Lower lobe of right lung (tissue), 2 donors: Measurements from ENCODE around the gene TRAK1. TPM values are rescaled to one million over a fixed set of nuclear protein-coding genes. Genes with fewer than 3 reads are reported as not detected.

Experiments used
- ATAC-seq, 2 donors: fragments of 200-7000 bp; cut with Tn5 transposase; one replicate each; pipeline ENCODE4 v1.9.1; 2020 to 2022; ENCODE audit warnings: mild to moderate bottlenecking in 2 of 2, moderate library complexity in 2 of 2
- DNase-seq: peaks from one replicate; pipeline ENCODE4 v3.0.0-alpha.2; 2020
- H3K27ac ChIP-seq: fragments of 200-600 bp; one replicate; pipeline ENCODE4 v1.8.0; 2022
- H3K27me3 ChIP-seq: fragments of 200-600 bp; one replicate; pipeline ENCODE4 v1.8.0; 2022; ENCODE audit warnings: low read depth
- H3K36me3 ChIP-seq: fragments of 200-600 bp; one replicate; pipeline ENCODE4 v1.8.0; 2022; ENCODE audit warnings: mild to moderate bottlenecking
- H3K4me1 ChIP-seq: fragments of 200-600 bp; one replicate; pipeline ENCODE4 v1.8.0; 2022
- H3K4me3 ChIP-seq: fragments of 200-600 bp; one replicate; pipeline ENCODE4 v1.8.0; 2022; ENCODE audit warnings: mild to moderate bottlenecking
- H3K9me3 ChIP-seq: fragments of 200-600 bp; one replicate; pipeline ENCODE4 v1.8.0; 2022
- CTCF ChIP-seq: fragments of 200-600 bp; IDR thresholded peaks from one replicate; pipeline ENCODE4 v1.8.0; 2022; ENCODE audit warnings: antibody characterized with exemption, mild to moderate bottlenecking
- intact Hi-C: fragments of 100-400 bp; cut with DNase I; formaldehyde crosslinking; loops from one replicate; pipeline ENCODE4 v1.11.0; 2022
- total RNA-seq: library from RNA; stranded (reverse); fragmentation: NEBNext Ultra II Directional; extraction: Animal tissue kit (Norgen Biotek cat#: 25700); gene quantifications from one replicate; pipeline ENCODE4 v1.2.1, GENCODE V29; 2021
- donor health status: DM: no; HTN: yes; CAD: no; lungs with severe emphysema.

The TRAK1 gene
- total RNA-seq, 1 donor from 2014 or later, result 50.6 TPM

DNA sequence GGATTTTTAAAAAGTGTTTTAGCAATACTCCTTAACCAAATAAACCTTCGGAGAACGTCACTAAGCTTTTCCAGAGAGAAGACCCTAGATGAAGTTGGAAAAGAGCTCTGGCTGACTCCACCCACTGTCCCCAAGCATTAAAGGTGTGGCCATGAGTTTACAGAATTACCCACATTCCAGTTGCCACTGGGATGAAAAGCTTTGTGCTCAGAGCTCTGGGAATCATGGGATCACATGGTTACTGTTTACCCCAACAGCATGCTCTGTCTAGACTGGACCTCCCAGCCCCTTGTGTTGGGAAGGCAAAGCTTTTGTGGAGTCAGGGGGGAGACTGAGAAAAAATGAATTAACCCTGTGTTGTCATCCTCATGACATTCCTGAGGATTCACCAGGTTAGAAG lies 119.6 kb downstream of the TRAK1 start:
- H3K36me3 ChIP-seq, result peaks cover 78% of the 10 kb centered on the region
- intact Hi-C loops, result no loop called here
- DNase-seq, result no peak

GRCh38 chr3:42213417-42213816 lies 122.3 kb downstream of the TRAK1 start:
- Histone ChIP-seq H3K9me3 (no peaks in the 10 kb centered on the region), H3K27ac (no peak overlapping the region), H3K4me1 (peaks cover 17% of the 10 kb centered on the region), H3K27me3 (no peaks in the 10 kb centered on the region), H3K36me3 (peaks cover 73% of the 10 kb centered on the region), H3K4me3 (no peak overlapping the region)
- ATAC-seq, result peak; percentile 32 to 42
- DNase-seq, result no peak
- intact Hi-C loops, result no loop called here
- TF ChIP-seq CTCF, result no peak

More for the DNA sequence above, 119.6 kb downstream of the TRAK1 start:
- no peaks in the 10 kb centered on the region for H3K27me3 ChIP-seq
- no peaks in the 10 kb centered on the region for H3K9me3 ChIP-seq
- no peak overlapping the region for H3K27ac ChIP-seq
- H3K4me1 ChIP-seq, result peaks cover 17% of the 10 kb centered on the region
- no peak for TF ChIP-seq CTCF
- ATAC-seq, result peak; percentile 12 to 27
- H3K4me3 ChIP-seq, result no peak overlapping the region

- ATAC-seq, result peak; percentile 65 to 70
- Histone ChIP-seq H3K4me1 (peaks cover 17% of the 10 kb centered on the region), H3K4me3 (no peak overlapping the region), H3K27me3 (no peaks in the 10 kb centered on the region), H3K36me3 (peaks cover 73% of the 10 kb centered on the region), H3K9me3 (no peaks in the 10 kb centered on the region), H3K27ac (no peak overlapping the region)
- no peak for TF ChIP-seq CTCF
- intact Hi-C loops, result no loop called here
- DNase-seq, result peak; percentile 54
These were observed 122.9 kb downstream of the TRAK1 start for GRCh38 chr3:42214064-42214463.

- no peak for TF ChIP-seq CTCF
- no peak for DNase-seq
- Histone ChIP-seq H3K36me3 (peaks cover 73% of the 10 kb centered on the region), H3K4me3 (no peak overlapping the region), H3K27ac (no peak overlapping the region), H3K4me1 (peaks cover 17% of the 10 kb centered on the region), H3K9me3 (no peaks in the 10 kb centered on the region), H3K27me3 (no peaks in the 10 kb centered on the region)
- intact Hi-C loops, result no loop called here
- no peak for ATAC-seq
These were observed 123.6 kb downstream of the TRAK1 start for GRCh38 chr3:42214565-42215283.

- Histone ChIP-seq H3K4me1 (peaks cover 17% of the 10 kb centered on the region), H3K36me3 (peaks cover 74% of the 10 kb centered on the region), H3K27ac (no peak overlapping the region), H3K4me3 (no peak overlapping the region), H3K9me3 (no peaks in the 10 kb centered on the region), H3K27me3 (no peaks in the 10 kb centered on the region)
- intact Hi-C loops, result no loop called here
- no peak for TF ChIP-seq CTCF
- ATAC-seq (no peak), DNase-seq (no peak)
These were observed 125.1 kb downstream of the TRAK1 start for GRCh38 chr3:42216302-42216701.
